ENCODE measurements around the gene MMP12. TPM values are rescaled to one million over a fixed set of nuclear protein-coding genes. Genes with fewer than 3 reads are reported as not detected.

The MMP12 gene
- total RNA-seq, 6 experiments from 2014 or later: 1.5 TPM; not detected in 5

- 71% methylated on average over 1 of the region's 1 CpG for WGBS (ENCODE audit: insufficient coverage, low coverage, low lambda C conversion rate, missing lambda C conversion rate)
- Histone ChIP-seq H3K36me3 (no peaks in the 10 kb centered on the region), H3K27ac (no peak overlapping the region), H3K9me3 (no peaks in the 10 kb centered on the region), H3K27me3 (no peaks in the 10 kb centered on the region), H3K4me3 (no peak overlapping the region), H3K4me1 (no peaks in the 10 kb centered on the region)
- TF ChIP-seq POLR2A (IDR thresholded peaks at IDR 0.05): no peak
- TF ChIP-seq CTCF (IDR thresholded peaks at IDR 0.05): no peak
- intact Hi-C loops (cut with DNase I): no loop called here
- ATAC-seq (no peak), DNase-seq (no peak)
Observed at GRCh38 chr11:102824556-102824955, 50.2 kb downstream of the MMP12 start.

GRCh38 chr11:102819491-102819890 lies 55.3 kb downstream of the MMP12 start:
- 46% methylated on average over 3 of the region's 6 CpGs for WGBS (ENCODE audit: insufficient coverage, low coverage, low lambda C conversion rate, missing lambda C conversion rate)
- Histone ChIP-seq H3K9me3 (no peaks in the 10 kb centered on the region), H3K36me3 (no peaks in the 10 kb centered on the region), H3K4me3 (no peak overlapping the region), H3K27me3 (no peaks in the 10 kb centered on the region), H3K4me1 (no peaks in the 10 kb centered on the region), H3K27ac (no peak overlapping the region)
- ATAC-seq (no peak), DNase-seq (no peak)
- TF ChIP-seq CTCF (IDR thresholded peaks at IDR 0.05): no peak
- no peak for TF ChIP-seq POLR2A (IDR thresholded peaks at IDR 0.05)
- intact Hi-C loops (cut with DNase I): no loop called here

GRCh38 chr11:102813484-102813883 lies 61.3 kb downstream of the MMP12 start:
- intact Hi-C loops (cut with DNase I): no loop called here
- Histone ChIP-seq H3K36me3 (no peaks in the 10 kb centered on the region), H3K9me3 (no peaks in the 10 kb centered on the region), H3K27me3 (no peaks in the 10 kb centered on the region), H3K27ac (no peak overlapping the region), H3K4me3 (no peak overlapping the region), H3K4me1 (no peaks in the 10 kb centered on the region)
- DNase-seq: no peak
- TF ChIP-seq POLR2A (IDR thresholded peaks at IDR 0.05): no peak
- TF ChIP-seq CTCF (IDR thresholded peaks at IDR 0.05): no peak
- 53% methylated on average over 1 of the region's 1 CpG for WGBS (ENCODE audit: insufficient coverage, low coverage, low lambda C conversion rate, missing lambda C conversion rate)
- no peak for ATAC-seq

Small RNA genes lying within 50 kb of the gene (small RNA-seq; reads per million reads assigned to genes)
- gene RNU7-159P: 0 reads per million in 2 experiments

Other genes starting within 250 kb of the MMP12 start
- gene MMP20, start 249.7 kb downstream of the MMP12 start, total RNA-seq: not detected
- under 1 TPM in 1 of 6 experiments, not detected in 5; 0.11 TPM for gene MMP27, start 169.2 kb downstream of the MMP12 start, total RNA-seq
- 1 to 10 TPM in 1 of 6 experiments, under 1 TPM in 4, not detected in 1; 0.14 to 1.2 (median 0.74) TPM for gene MMP8, start 150.0 kb downstream of the MMP12 start, total RNA-seq
- under 1 TPM in 1 of 6 experiments, not detected in 5; 0.35 TPM for gene MMP10, start 94.4 kb downstream of the MMP12 start, total RNA-seq
- gene MMP1, start 76.8 kb downstream of the MMP12 start, total RNA-seq: under 1 TPM in 1 of 6 experiments, not detected in 5; 0.22 TPM
- gene MMP3, start 31.4 kb downstream of the MMP12 start, total RNA-seq: not detected
- gene MMP13, start 80.8 kb upstream of the MMP12 start, total RNA-seq: not detected
- 10 to 100 TPM in 3 of 6 experiments, 1 to 10 TPM in 3; 6.4 to 35.4 (median 10.4) TPM for gene DCUN1D5, start 217.2 kb upstream of the MMP12 start, total RNA-seq
- 1 to 10 TPM; 1.0 to 3.4 (median 1.5) TPM for gene DYNC2H1, start 234.4 kb upstream of the MMP12 start, total RNA-seq

Data from right lobe of liver (tissue), 6 donors.